ENCODE data around the gene CLDN5.

Gene CLDN5

GRCh38 chr22:19559324-19559811, 35.2 kb upstream of the CLDN5 start:
- ChIA-PET POLR2A (interaction anchor here (0.6 kb wide), 1 partner anchor 548 kb away, joined by 5 read pairs; no protein-coding TSS in a partner anchor), CTCF (interaction anchor here (0.7 kb wide), 1 partner anchor 68 kb away, joined by 4 read pairs; no protein-coding TSS in a partner anchor)
- H3K9me3 ChIP-seq (ENCODE audit: control insufficient read depth, insufficient read depth, low read depth, low read length), result no peaks in the 10 kb centered on the region
- H3K27ac ChIP-seq (ENCODE audit: extremely low read depth, low read depth, low read length), result no peak overlapping the region
- no peak overlapping the region for H3K4me3 ChIP-seq (ENCODE audit: low read depth, low read length)
- H3K4me1 ChIP-seq (ENCODE audit: control insufficient read depth, insufficient read depth, low read length), result no peaks in the 10 kb centered on the region
- no peak for TF ChIP-seq YY2 (tag by site-specific recombination; IDR thresholded peaks at IDR 0.05)
- no peak for TF ChIP-seq HIC1 (tag by site-specific recombination; IDR thresholded peaks at IDR 0.05)
- TF ChIP-seq ZNF664 (tag by site-specific recombination; IDR thresholded peaks at IDR 0.05), result no peak
- no peak for TF ChIP-seq WT1 (tag by site-specific recombination; IDR thresholded peaks at IDR 0.05)
- H3K36me3 ChIP-seq (ENCODE audit: control insufficient read depth in 2 of 2, insufficient read depth in 1 of 2, low read length in 2 of 2), result no peaks in the 10 kb centered on the region

GRCh38 chr22:19556963-19557545, 32.8 kb upstream of the CLDN5 start:
- H3K36me3 ChIP-seq (ENCODE audit: control insufficient read depth in 2 of 2, insufficient read depth in 1 of 2, low read length in 2 of 2), result no peaks in the 10 kb centered on the region
- no peak overlapping the region for H3K4me3 ChIP-seq (ENCODE audit: low read depth, low read length)
- no peak for TF ChIP-seq ZEB2 (tag by site-specific recombination; IDR thresholded peaks at IDR 0.05)
- no peak for TF ChIP-seq PRDM6 (tag by site-specific recombination; IDR thresholded peaks at IDR 0.05)
- TF ChIP-seq ZFP37 (tag by site-specific recombination; IDR thresholded peaks at IDR 0.05), result no peak
- no peak for TF ChIP-seq KLF7 (tag by site-specific recombination; IDR thresholded peaks at IDR 0.05; ENCODE audit: borderline replicate concordance)
- TF ChIP-seq ZNF157 (tag by site-specific recombination; IDR thresholded peaks at IDR 0.05), result no peak
- no peak for TF ChIP-seq ZNF518A (tag by site-specific recombination; conservative IDR thresholded peaks at IDR 0.05; ENCODE audit: low read depth)
- ChIA-PET POLR2A (no interaction called here), CTCF (interaction anchor here (0.6 kb wide), 1 partner anchor 560 kb away, joined by 3 read pairs; no protein-coding TSS in a partner anchor)
- no peaks in the 10 kb centered on the region for H3K4me1 ChIP-seq (ENCODE audit: control insufficient read depth, insufficient read depth, low read length)
- no peak overlapping the region for H3K27ac ChIP-seq (ENCODE audit: extremely low read depth, low read depth, low read length)
- H3K9me3 ChIP-seq (ENCODE audit: control insufficient read depth, insufficient read depth, low read depth, low read length), result no peaks in the 10 kb centered on the region

- CTCF ChIA-PET, result interaction anchor here (0.6 to 1.1 kb wide), 3 partner anchors 12 to 260 kb away, joined by 3 to 4 read pairs (median 4); no protein-coding TSS in a partner anchor
- POLR2A ChIA-PET, result interaction anchor here (1.3 kb wide), 1 partner anchor 21 kb away, joined by 3 read pairs; no protein-coding TSS in a partner anchor
- Histone ChIP-seq H3K4me3 (ENCODE audit: low read depth, low read length) (no peak overlapping the region), H3K27ac (ENCODE audit: extremely low read depth, low read depth, low read length) (no peak overlapping the region), H3K4me1 (ENCODE audit: control insufficient read depth, insufficient read depth, low read length) (no peaks in the 10 kb centered on the region), H3K9me3 (ENCODE audit: control insufficient read depth, insufficient read depth, low read depth, low read length) (no peaks in the 10 kb centered on the region), H3K36me3 (ENCODE audit: control insufficient read depth in 2 of 2, insufficient read depth in 1 of 2, low read length in 2 of 2) (no peaks in the 10 kb centered on the region)
- no peak for TF ChIP-seq KLF10 (tag by site-specific recombination; IDR thresholded peaks at IDR 0.05)
- TF ChIP-seq ZNF398 (tag by site-specific recombination; IDR thresholded peaks at IDR 0.05), result no peak
- no peak for TF ChIP-seq ZNF23 (tag by site-specific recombination; IDR thresholded peaks at IDR 0.05; ENCODE audit: borderline replicate concordance)
- no peak for TF ChIP-seq ZBTB11 (tag by site-specific recombination; conservative IDR thresholded peaks at IDR 0.05; ENCODE audit: low read depth)
- no peak for TF ChIP-seq ZNF664 (tag by site-specific recombination; IDR thresholded peaks at IDR 0.05)
- no peak for TF ChIP-seq ZNF610 (tag by site-specific recombination; IDR thresholded peaks at IDR 0.05; ENCODE audit: borderline replicate concordance)
Measured at GRCh38 chr22:19555651-19556050, 31.4 kb upstream of the CLDN5 start.
